Dedifferentiated amniotic fluid mesenchymal stem cell (primary cell): ENCODE results near the gene SGTA.

Experiments
- DNase-seq: peaks from one replicate; pipeline ENCODE4 v3.0.0-alpha.2; 2016; ENCODE audit errors: extremely low spot score

SGTA gene

DNA sequence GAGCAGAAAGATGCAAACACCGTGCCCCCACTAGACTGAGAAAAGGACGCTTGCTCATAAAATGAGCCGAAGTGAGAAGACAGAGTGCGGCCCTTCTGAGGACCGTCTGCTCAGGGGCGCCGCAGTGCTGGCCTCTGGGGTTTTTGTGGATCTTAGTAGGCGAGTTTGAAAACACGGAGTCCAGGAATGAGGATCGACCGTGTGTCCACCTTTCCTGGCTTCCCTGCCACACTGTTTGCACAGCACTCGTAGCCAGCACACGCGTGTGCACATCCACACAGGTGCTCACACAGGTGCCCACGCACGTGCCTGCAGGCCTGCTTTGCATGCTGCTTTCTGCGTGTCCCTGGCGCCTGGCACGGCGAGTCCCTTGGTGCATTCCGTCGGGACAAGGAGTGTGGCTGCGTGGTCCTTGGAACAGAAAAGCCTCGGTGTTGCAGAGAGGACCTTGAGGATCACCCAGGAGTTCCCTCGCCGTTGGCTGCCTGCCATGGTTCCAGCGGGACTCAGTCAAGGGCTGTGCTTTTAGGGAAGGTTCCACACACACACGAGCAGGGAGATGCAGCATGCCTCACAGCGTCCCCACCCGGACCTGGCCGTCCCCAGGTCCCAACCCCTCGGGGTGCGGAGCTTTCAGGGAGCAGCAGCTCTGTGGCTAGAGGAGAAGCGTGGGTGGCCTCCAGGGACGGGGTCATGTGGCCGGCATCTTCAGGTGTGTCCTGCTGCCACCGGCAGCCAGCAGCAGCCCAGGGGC, 26.5 kb upstream of the SGTA start:
- no peak for DNase-seq

DNA sequence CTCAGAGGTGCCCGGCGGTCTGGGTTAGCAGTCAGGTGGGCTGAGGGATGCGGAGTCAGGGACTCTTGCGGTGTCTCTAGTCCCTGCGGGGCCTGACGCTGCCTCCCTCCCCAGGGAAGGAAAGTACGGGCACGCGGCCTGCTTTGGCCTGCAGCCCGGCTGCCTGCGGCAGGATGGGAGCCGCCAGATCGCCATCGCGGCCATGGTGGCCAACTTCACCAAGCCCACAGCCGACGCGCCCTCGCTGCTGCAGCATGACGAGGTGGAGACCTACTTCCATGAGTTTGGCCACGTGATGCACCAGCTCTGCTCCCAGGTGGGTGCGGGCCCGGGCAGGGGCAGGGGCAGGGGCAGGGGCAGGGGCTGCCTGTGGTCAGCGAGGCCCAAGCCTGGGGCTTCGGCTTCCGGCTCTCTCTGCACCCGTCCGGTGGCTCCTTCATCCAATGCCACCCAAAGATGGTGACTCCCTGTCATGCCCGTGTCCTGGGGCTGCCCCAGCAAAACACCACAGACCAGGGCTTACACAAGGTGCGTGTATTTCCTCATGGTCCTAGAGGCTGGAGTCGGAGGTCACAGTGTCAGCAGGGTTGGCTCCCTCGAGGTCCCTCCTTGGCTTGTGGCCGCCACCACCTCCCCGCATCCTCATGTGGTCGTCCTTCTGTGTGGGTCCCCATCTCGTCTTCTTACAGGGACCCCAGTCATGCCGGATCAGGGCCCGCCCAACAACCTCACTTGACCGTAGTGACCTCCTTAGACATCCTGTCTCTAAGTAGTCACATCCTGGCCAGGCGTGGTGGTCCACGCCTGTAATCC, 25.3 kb upstream of the SGTA start:
- no peak for DNase-seq

DNA sequence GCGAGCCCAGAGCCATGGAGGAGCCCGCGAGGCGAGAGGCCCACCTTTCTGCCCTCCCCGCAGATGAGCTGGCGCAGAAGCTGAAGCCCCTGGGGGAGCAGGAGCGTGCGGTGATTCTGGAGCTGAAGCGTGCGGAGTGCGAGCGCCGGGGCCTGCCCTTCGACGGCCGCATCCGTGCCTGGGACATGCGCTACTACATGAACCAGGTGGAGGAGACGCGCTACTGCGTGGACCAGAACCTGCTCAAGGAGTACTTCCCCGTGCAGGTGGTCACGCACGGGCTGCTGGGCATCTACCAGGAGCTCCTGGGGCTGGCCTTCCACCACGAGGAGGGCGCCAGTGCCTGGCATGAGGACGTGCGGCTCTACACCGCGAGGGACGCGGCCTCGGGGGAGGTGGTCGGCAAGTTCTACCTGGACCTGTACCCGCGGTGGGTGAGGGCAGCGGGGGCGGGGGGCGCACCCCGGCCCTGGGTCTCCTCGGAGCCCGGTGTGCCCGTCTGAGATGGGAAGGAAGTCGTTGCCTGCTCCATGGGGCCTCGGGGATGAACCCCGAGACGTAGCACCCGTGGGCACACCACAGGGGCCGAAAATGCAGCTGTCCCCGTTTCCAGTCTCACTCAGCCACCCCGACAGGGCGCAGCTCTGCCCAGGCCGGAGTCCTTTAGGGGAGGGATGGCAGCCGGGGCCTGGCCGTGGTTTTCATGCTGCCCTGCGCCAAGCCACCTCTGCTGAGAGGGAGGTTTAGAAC, 24.5 kb upstream of the SGTA start:
- no peak for DNase-seq

DNA sequence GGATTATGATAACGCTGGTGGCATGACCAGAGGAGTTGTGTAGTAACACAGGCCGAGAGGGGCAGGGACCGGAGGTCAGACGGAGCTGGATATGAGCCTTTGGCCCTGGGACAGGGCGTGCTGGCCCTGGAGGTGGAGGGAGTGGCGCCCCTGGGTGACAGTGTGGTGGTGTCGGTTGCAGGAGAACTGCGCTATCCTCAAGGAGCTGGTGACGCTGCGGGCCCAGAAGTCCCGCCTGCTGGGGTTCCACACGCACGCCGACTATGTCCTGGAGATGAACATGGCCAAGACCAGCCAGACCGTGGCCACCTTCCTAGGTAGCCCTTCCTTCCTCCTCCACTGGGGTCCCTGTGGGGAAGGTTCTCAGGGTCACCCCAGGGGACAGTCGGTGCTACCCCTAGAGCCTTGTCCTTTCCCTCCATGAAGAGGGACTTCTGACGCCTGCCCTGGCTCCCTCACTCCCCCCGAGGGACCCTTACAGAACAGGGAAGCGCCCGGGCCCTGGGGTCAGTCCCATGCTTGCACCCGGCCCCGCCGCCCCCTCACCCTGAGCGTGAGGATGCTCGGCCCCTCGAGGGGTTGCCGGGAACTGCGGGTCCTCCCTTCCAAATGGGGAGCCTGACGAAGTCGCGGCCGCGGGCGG, 23.8 kb upstream of the SGTA start:
- no peak for DNase-seq

DNA sequence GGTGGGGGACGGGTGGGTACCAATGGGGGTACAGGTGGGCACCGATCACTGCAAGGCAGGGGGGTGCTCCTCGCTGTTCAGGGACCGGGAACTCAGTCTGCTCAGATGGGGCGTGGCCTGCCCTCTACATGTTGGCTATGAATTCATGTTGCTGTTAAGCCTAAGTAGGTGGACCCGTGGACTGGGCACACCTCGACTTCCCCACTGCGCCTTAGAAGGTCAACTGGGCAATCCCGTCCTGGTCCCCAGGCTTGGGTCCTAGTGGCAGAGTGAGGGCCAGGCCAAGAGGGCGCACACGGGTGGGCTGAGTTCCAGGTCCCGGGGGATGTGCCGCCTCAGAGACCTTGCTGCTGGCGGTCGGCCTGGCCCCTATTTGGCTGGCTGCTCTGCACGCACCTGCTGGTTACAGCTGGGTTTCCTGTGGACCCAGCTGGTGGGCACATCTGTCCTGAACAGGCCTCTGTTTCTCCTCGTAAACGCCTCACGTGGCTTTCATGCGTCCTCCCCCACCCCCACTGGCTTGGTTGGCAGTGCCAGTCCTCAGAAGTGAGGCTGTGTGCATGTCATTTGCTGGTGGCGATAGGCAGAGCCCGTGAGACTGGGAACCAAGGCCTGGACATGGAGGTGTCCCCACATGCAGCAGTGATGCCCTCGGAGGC, 23.0 kb upstream of the SGTA start:
- DNase-seq, result no peak

DNA sequence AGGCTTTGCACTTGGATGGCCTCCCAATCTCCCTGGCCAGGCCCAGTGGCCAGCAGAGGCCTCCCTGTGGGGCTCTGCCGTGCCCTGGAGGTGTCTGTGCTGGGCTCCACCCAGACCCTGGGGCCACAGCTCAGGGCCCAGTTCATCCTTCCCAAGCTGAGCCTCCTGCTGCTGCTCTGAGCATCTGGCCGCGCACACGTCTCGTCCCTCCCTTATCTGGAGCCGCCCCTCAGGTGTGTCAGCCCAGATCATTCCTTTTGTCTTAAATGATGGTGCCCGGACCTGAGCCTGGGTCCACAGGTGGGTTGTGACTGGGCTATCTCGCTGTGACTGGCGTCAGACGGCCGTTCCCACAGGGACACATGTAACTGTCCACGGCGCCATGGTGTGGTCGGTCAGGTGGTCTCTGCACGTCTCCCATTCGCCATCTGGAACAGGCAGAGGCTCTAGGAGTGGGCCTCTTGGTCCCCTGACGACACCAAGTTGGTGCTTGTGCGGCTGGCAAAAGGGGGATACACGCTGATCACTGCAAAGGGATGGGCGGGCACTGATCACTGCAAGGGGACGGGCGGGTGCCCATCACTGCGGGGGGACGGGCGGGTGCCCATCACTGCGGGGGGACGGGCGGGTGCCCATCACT, 22.3 kb upstream of the SGTA start:
- DNase-seq, result no peak

DNA sequence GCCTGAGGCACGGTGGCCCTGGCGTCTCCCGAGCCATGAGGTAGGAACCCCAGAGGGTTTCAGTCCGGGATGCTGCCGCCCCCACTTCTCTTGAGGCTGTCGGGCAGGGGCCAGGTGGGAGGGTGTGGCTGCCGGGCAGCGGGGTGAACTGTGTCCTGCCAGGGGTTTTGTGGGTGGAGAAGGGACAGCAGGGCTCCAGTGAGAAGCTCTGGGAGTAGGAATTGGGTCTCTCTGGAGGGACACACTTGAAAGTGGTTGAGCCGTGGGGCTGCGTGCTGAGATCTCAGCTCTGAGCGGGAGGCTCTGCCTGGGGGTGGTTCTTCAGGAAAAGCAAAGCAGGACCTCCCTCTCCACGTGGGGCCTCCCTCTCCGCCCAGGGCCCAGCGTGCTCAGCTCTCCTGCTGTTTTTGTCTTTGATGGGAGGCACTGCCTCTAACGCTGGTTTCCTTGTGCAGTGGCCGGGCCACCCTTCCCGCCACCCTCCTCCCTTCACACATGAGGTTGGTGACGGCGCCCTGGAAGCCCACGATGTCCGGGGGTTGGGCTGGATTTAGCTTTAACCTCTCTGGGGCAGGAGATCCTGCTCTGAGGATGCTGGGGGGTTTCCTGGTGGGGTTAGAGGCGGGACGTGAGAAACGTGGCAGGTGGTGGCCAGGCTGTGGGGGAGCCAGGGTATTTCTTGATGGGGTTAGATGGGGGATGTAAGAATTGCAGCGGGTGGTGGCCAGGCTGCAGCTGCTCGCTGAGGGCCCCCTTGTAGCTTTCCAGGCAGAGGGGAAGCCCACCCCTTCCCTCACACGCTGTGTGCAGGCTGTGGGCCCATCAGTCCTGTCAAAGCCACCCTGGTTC, 21.3 kb upstream of the SGTA start:
- no peak for DNase-seq

DNA sequence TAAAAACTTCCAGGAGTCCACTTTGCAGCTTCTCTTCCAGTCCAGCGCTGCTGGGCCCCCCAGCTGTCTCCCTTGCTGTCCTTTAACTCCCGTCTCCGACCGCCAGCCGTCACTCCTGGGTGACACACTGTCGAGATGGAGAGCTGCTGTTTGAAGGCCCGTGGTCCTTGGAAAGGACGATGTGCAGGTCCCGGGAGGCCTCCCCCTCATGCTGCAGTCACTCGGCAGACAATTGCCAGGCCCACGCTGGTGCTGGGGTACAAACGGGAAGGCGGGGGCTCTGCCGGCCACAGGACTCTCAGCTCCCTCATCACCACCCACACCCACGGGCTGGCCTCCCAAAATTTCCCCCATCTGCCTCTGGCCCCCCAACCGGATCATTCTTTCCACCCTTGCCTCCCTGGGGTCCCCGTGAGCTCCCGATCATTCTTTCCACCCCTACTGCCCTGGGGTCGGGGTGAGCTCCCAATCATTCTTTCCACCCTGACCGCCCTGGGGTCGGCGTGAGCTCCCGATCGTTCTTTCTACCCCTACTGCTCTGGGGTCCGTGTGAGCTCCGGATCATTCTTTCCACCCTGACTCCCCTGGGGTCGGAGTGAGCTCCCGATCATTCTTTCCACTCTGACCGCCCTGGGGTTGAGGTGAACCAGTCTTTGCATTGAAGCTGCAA, 20.5 kb upstream of the SGTA start:
- DNase-seq, result no peak

DNA sequence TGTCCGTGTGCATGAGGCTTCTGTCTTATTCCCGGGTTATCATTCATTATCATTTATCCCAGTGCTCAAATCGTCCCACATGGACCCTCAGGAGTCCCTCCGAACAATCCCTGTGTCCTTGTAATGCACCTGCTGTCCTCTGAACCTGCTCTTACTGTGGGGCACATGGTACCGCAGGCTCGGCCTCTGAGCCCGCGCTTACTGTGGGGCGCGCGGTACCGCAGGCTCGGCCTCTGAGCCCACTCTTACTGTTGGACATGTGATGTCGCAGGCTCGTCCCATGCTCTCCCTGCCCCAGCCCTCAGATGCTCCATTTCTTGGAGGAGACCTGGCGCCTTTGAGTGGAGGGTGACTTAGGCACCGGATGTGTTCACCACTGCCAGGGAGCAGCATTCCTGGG, 19.8 kb upstream of the SGTA start:
- no peak for DNase-seq

DNA sequence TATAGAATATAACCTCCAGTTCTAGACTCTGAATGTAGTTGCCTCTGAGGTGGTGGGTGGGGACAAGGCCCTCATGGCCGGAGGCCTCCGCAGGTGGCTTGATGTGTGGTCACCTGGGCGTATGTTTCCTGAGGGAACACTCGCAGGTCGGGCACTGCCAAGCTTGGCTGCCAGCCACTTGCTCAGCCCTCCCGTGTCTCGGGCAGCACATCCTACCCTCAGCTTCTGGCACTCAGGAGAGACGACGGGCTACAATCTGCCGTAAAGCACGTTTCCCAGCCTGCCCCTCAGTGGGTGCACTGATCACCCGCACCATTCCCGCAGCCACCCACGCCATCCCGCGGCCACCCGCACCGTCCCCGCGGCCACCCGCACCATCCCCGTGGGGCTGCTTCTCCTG, 17.4 kb upstream of the SGTA start:
- DNase-seq, result no peak

DNA sequence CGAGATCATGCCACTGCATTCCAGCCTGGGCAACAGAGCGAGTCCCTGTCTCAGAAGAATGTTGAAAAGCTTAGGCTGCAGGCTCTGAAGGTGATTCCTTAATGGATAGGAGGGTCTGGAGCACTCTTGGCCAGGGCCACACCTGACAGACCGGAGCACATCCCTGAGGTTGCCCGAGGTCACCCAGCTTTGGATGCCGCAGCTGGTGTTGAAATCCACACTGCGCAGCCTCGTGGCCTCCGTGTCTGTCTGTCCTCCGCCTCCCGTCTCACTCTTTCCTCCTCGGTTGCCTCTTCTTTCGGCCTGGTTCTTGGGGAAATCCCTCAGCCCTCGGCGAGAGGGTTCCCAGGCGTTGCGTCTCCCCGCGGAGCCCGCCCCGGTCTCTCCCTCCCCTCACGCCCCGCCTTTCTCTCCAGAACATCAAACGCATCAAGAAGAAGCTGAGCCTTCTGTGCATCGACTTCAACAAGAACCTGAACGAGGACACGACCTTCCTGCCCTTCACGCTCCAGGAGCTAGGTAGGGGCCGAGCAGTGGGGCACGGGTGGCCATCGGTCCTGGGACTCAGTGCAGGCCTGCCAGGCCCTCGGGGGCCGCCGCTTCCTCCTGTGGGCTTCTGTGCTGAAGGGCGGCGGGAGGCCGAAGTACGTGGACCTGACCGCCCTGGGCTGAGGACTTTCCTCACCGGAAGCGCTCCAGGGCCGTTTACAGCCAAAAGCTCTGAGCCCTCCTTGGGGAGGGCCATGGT, 16.4 kb upstream of the SGTA start:
- no peak for DNase-seq

DNA sequence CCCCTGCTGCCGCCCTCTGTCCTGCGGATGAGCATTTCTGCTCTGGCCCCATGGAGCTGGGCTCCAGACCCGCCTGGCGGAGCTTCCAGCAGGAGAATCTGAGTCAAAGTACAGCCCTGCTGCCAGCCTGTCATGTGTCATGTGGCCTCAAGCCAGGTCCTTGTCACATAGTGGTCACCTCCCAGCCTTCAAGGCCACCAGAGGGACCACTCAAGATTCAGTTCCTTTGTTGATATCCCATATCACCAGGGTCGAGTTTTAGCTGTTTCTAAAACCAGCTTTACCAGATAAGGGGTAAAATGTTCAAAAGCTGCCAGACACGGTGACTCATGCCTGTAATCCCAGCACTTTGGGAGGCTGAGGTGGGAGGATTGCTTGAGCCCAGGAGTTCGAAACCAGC, 15.7 kb upstream of the SGTA start:
- DNase-seq, result no peak

DNA sequence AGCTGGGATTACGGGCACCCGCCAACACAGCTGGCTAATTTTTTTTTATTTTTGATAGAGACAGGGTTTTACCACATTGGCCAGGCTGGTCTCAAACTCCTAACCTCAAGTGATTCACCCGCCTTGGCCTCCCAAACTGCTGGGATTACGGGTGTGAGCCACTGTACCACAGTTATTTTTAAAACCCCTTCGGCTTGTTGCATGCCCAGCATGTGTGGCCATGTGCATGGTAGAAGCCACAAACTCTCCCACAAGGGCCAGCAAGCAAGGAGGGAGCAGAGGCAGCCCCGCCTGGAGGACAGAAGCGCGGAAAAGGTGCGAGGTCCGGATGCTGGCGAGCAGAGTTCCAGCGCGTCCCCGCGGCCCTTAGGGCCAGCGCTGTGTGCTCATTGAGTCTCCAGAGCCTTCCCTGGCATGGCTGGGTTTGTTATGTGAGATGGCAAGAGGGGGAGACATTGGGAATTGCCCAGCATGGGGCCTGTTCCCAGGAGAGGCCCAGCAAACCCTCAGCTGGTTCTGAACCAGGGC, 15.1 kb upstream of the SGTA start:
- no peak for DNase-seq

DNA sequence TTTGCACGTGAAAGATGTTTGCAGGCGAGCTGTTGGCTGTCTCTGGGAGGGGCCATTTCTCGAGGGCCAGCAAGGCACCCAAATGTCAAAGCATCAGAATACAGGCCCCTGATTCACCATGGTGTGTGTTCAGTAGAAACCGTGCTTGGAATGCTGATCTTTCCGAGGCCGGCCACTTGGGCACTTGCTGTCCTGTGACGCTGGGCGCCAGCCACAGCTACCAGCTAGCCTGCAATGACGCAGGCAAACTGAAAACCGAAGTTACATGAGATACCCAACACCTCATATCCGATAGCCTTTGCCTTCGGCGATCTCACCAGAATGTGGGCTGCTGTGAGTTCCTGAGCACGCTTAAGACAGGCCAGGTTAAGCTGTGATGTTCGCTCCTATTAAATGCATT, 14.2 kb upstream of the SGTA start:
- no peak for DNase-seq

DNA sequence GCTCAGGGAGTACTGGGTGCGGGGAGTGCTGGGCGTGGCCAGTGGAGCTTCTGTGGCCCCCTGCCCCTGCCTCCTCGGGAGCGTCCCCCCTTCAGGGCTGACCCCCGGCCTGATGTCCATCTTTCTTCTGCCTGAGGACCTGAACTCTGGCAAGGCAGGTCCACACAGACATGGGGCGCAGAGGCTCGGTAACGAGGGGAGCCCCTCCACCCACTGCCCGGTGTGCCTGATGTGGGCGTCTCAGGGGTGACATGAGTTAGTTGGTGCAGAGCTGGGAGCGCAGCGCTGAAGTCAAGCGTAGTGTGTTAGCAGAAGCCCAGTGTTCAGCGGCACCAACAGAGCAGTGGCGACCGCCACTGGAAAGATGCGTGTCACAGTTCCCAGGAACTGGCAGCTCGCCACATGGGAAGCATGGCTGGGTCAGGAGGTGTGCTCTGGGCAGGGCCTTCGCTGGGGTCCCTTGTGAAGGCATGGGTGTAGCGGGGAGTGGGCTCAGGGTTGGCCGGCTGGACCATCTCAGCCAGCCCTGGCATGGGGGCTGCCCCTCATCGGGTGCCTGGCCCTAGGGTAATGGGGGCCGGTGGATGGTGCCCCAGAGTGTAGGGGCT, 13.7 kb upstream of the SGTA start:
- no peak for DNase-seq

DNA sequence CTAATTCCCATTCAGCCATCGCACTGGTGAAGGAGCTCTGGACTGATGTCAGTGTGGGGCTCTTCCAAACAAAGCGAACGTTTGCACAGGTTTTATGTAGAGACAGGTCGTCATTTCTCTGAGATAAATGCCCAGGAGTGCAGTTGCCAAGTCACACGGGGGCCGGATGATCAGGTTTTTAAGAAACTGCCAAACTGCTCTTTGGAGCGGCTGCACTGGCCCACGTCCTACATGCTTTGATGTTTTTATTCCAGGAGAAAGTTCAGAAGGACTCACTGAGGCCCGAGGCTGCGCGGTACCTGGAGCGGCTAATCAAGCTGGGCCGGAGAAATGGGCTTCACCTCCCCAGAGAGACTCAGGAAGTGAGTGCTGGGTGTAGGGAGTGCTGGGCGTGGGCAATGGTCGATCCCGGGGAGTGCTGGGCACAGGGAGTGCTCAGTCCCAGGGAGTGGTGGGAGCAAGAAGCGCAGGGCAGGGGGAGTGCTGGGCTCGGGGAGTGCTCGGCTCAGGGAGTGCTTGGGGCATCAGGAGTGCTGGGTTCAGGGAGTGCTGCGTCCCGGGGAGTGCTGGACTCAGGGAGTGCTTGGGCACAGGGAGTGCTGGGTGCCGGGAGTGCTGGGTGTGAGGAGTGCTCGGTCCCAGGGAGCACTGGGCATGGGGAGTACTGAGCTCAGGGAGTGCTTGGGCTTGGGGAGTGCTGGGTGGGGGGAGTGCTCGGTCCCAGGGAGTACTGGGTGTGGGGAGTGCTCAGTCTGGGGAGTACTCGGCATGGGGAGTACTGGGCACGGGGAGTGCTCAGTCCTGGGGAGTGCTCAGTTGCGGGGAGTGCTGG, 13.0 kb upstream of the SGTA start:
- DNase-seq, result no peak

DNA sequence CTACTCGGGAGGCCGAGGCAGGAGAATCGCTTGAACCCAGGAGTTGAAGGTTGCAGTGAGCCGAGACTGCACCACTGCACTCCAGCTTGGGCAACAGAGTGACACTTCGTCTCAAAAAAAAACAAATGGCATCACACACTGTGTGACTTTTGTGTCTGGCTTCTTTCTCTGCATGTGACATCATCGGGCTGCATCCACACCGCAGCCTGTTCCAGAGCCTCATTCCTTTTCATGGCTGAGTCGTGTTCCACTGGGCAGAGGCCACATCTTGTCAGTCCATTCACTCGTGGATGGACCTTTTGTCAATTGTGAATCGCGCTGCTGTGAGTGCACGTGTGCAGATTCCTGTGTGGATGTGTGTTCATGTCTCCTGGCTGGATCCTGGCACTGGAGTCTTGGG, 10.5 kb upstream of the SGTA start:
- DNase-seq, result no peak
